GM12891 (cell line): ENCODE data around the gene ZNF764.

Experiments used
- POLR2A ChIP-seq: IDR thresholded peaks from 2 replicates; pipeline ENCODE4 v1.6.1; 2011; ENCODE audit warnings: low read depth, low read length, control low read depth
- POLR2AphosphoS5 ChIP-seq: IDR thresholded peaks from 2 replicates; pipeline ENCODE4 v1.6.1; 2011; ENCODE audit warnings: low read depth, low read length, control low read depth

DNA sequence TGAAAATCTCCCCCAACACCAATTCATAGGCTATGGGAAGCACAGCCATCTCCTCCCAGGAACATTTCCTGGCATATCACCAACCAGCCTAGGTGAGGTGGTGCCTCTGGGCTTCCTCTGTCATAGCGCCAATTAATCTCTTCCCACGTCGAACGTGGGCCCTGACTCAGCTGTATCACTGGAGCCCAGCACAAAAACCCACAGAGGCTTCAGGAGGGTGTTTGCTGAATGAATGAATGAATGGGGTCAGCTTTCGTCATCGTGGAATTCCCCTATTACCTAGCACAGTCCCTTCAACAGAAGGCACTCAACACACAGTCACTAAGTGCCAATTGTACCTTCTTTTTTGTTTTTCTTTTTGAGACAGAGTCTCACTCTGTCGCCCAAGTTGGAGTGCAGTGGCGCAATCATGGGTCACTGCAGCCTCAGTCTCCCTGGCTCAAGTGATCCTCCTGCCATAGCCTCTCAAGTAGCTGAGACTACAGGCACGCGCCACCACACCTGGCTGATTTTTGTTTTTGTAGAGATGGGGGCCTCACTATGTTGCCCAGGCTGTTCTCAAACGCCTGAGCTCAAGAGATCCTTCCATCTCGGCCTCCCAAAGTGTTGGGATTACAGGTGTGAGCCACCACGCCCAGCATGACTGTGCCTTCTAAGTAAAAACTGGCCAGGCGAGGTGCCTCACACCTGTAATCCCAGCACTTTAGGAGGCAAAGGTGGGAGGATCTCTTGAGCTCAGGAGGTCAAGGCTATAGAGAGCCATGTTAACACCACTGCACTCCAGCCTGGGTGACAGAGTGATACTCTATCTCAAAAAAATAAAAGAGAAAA lies 9.2 kb upstream of the ZNF764 start:
- TF ChIP-seq POLR2AphosphoS5 = no peak
- no peak for TF ChIP-seq POLR2A
